HepG2 (cell line): Measurements from ENCODE around the gene ZBTB46. TPM values are rescaled to one million over a fixed set of nuclear protein-coding genes. Genes with fewer than 3 reads are reported as not detected.
A peak's percentile ranks its signal among the peaks of the same experiment; 100 is the strongest.

Source experiments
- IKZF4 ChIP-seq: sonication (generic); formaldehyde crosslinking; IDR thresholded peaks from 2 replicates; pipeline ENCODE4 v1.5.1; 2020; ENCODE audit warnings: borderline replicate concordance, mild to moderate bottlenecking, low read depth, missing genetic modification reagents; ENCODE audit errors: not compliant biosample characterization
- NFIB ChIP-seq: sonication (generic); formaldehyde crosslinking; IDR thresholded peaks from 2 replicates; pipeline ENCODE4 v1.9.0; 2021; ENCODE audit warnings: missing genetic modification reagents, mild to moderate bottlenecking, borderline replicate concordance
- RFXANK ChIP-seq: IDR thresholded peaks from 2 replicates; pipeline ENCODE4 v1.6.1; 2016
- SATB2 ChIP-seq: sonication (generic); formaldehyde crosslinking; IDR thresholded peaks from 2 replicates; pipeline ENCODE4 v1.5.0; 2020; ENCODE audit warnings: missing genetic modification reagents
- TOE1 ChIP-seq: sonication (generic); formaldehyde crosslinking; IDR thresholded peaks from 2 replicates; pipeline ENCODE4 v1.4.0; 2020; ENCODE audit warnings: mild to moderate bottlenecking, missing genetic modification reagents
- ZKSCAN1 ChIP-seq: fragments of 150-350 bp; IDR thresholded peaks from 2 replicates; pipeline ENCODE4 v1.6.1; 2014; ENCODE audit warnings: low read length
- ZNF570 ChIP-seq: sonication (generic); formaldehyde crosslinking; IDR thresholded peaks from 2 replicates; pipeline ENCODE4 v1.4.0; 2020; ENCODE audit warnings: mild to moderate bottlenecking, missing genetic modification reagents, borderline replicate concordance
- ZNF629 ChIP-seq: sonication (generic); formaldehyde crosslinking; conservative IDR thresholded peaks from 2 replicates; pipeline ENCODE4 v1.5.0; 2020; ENCODE audit warnings: missing genetic modification reagents
- ZSCAN21 ChIP-seq: sonication (generic); formaldehyde crosslinking; IDR thresholded peaks from 2 replicates; pipeline ENCODE4 v1.8.0; 2022; ENCODE audit warnings: mild to moderate bottlenecking, missing genetic modification reagents, moderate library complexity, borderline replicate concordance
- polyA plus RNA-seq, 8 experiments: library from polyadenylated mRNA; depleted of rRNA in 3 of 8; stranded (reverse) in 7 of 8; unstranded in 1 of 8; fragments of >200 nt; fragmentation: Illumina TruSeq in 4 of 8; extraction: Trizol in 4 of 8; gene quantifications; 2 replicates each; pipeline versions ENCODE4 v1.2.1 to v1.2.3, GENCODE V29; 2011 to 2016; ENCODE audit warnings: low read depth in 4 of 8, missing spikeins in 1 of 8, mixed read lengths in 1 of 8; ENCODE audit not compliant: insufficient read depth in 1 of 8
- total RNA-seq, 5 experiments: library from RNA; depleted of rRNA; stranded (reverse); fragments of >200 nt; fragmentation: Illumina TruSeq; extraction: Trizol; gene quantifications; 2 replicates each; pipeline ENCODE4 v1.2.3, GENCODE V29; 2016; ENCODE audit warnings: low read depth in 1 of 5
- TF ChIP-seq, protein P1 (sequence below): sonication (generic); formaldehyde crosslinking; IDR thresholded peaks from 2 replicates; pipeline ENCODE4 v1.9.0; 2022; ENCODE audit warnings: low read depth, missing genetic modification reagents
- TF ChIP-seq, protein P2 (sequence below): IDR thresholded peaks from 2 replicates; pipeline ENCODE4 v1.6.1; 2016
- TF ChIP-seq, protein P3 (sequence below): sonication (generic); formaldehyde crosslinking; IDR thresholded peaks from 2 replicates; pipeline ENCODE4 v1.4.0; 2020; ENCODE audit warnings: mild to moderate bottlenecking, missing genetic modification reagents, borderline replicate concordance
- TF ChIP-seq, protein P4 (sequence below): IDR thresholded peaks from 2 replicates; pipeline ENCODE4 v1.6.1; 2018; ENCODE audit warnings: missing genetic modification reagents
- TF ChIP-seq, protein P5 (sequence below): sonication (generic); formaldehyde crosslinking; IDR thresholded peaks from 2 replicates; pipeline ENCODE4 v1.5.1; 2020; ENCODE audit warnings: mild to moderate bottlenecking, moderate library complexity, missing genetic modification reagents
- TF ChIP-seq, protein P6 (sequence below): sonication (generic); formaldehyde crosslinking; IDR thresholded peaks from 2 replicates; pipeline ENCODE4 v1.9.0; 2021; ENCODE audit warnings: missing genetic modification reagents, borderline replicate concordance

Gene ZBTB46
- total and polyA plus RNA-seq, 2 of the 13 experiments (the other 11 are each of a cell fraction or from before 2014, with no cell fraction given) = 1.6 to 13.5 TPM

DNA sequence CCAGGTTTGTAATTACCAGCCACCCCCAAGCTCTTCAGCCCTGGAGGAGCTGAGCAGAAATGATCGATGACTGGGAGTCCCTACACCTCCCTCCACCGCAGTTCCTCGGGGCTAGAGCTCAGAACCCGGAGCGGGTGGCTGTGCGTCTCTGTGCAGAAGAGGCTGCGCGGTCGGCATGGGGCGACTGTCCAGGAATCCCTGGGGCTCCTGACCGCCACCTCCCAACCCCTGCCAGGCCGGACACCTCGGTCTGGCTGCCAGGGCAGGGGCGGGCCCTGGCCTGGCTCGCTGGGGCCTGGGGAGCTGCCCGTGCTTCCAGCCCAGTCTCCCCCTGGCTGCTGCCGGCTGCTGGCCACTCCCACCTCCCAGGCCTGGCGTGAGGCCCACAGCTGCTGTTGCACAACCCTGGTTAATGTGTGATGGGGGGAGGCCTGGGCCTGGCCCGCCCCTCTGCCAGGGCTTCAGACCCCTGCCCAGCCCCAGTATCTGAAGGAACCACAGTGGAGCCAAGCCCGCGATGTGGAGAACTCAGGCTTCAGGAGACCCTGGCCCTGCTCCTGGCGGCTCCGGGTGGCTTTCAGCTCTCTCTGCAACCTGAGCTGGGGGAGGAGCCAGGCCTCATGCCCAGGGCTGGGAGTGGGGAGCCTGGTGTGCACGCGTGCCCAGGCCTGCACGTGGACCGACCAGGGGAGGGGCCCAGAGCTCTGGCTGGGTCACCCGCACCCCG lies 90.3 kb downstream of the ZBTB46 start (continued):
- TF ChIP-seq, protein P1, sequence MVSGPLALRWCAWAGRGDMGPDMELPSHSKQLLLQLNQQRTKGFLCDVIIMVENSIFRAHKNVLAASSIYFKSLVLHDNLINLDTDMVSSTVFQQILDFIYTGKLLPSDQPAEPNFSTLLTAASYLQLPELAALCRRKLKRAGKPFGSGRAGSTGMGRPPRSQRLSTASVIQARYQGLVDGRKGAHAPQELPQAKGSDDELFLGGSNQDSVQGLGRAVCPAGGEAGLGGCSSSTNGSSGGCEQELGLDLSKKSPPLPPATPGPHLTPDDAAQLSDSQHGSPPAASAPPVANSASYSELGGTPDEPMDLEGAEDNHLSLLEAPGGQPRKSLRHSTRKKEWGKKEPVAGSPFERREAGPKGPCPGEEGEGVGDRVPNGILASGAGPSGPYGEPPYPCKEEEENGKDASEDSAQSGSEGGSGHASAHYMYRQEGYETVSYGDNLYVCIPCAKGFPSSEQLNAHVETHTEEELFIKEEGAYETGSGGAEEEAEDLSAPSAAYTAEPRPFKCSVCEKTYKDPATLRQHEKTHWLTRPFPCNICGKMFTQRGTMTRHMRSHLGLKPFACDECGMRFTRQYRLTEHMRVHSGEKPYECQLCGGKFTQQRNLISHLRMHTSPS (CRISPR knock-in tag) = peak; percentile 97
- TF ChIP-seq NFIB (peak; percentile 86; the same call in 1 of the 2 replicates), ZNF570 (CRISPR knock-in tag) (peak; percentile 92; the same call in 1 of the 2 replicates), IKZF4 (CRISPR knock-in tag) (peak; percentile 52), RFXANK (CRISPR knock-in tag) (peak; percentile 77; the same call in 1 of the 2 replicates), TOE1 (CRISPR knock-in tag) (peak; percentile 92), ZKSCAN1 (no peak), ZNF629 (CRISPR knock-in tag) (peak; percentile 58), SATB2 (CRISPR knock-in tag) (peak; percentile 97), ZSCAN21 (peak; percentile 89; the same call in 1 of the 2 replicates)
- TF ChIP-seq, protein P2, sequence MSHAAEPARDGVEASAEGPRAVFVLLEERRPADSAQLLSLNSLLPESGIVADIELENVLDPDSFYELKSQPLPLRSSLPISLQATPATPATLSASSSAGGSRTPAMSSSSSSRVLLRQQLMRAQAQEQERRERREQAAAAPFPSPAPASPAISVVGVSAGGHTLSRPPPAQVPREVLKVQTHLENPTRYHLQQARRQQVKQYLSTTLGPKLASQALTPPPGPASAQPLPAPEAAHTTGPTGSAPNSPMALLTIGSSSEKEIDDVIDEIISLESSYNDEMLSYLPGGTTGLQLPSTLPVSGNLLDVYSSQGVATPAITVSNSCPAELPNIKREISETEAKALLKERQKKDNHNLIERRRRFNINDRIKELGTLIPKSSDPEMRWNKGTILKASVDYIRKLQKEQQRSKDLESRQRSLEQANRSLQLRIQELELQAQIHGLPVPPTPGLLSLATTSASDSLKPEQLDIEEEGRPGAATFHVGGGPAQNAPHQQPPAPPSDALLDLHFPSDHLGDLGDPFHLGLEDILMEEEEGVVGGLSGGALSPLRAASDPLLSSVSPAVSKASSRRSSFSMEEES (CRISPR knock-in tag) = peak; percentile 90
- TF ChIP-seq, protein P3, sequence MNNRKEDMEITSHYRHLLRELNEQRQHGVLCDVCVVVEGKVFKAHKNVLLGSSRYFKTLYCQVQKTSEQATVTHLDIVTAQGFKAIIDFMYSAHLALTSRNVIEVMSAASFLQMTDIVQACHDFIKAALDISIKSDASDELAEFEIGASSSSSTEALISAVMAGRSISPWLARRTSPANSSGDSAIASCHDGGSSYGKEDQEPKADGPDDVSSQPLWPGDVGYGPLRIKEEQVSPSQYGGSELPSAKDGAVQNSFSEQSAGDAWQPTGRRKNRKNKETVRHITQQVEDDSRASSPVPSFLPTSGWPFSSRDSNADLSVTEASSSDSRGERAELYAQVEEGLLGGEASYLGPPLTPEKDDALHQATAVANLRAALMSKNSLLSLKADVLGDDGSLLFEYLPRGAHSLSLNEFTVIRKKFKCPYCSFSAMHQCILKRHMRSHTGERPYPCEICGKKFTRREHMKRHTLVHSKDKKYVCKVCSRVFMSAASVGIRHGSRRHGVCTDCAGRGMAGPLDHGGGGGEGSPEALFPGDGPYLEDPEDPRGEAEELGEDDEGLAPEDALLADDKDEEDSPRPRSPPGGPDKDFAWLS = 0 out of 2 replicates have a peak, but pooled peaks have one; percentile 8
- TF ChIP-seq, protein P4, sequence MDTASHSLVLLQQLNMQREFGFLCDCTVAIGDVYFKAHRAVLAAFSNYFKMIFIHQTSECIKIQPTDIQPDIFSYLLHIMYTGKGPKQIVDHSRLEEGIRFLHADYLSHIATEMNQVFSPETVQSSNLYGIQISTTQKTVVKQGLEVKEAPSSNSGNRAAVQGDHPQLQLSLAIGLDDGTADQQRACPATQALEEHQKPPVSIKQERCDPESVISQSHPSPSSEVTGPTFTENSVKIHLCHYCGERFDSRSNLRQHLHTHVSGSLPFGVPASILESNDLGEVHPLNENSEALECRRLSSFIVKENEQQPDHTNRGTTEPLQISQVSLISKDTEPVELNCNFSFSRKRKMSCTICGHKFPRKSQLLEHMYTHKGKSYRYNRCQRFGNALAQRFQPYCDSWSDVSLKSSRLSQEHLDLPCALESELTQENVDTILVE (CRISPR knock-in tag) = peak; percentile 98
- TF ChIP-seq, protein P5, sequence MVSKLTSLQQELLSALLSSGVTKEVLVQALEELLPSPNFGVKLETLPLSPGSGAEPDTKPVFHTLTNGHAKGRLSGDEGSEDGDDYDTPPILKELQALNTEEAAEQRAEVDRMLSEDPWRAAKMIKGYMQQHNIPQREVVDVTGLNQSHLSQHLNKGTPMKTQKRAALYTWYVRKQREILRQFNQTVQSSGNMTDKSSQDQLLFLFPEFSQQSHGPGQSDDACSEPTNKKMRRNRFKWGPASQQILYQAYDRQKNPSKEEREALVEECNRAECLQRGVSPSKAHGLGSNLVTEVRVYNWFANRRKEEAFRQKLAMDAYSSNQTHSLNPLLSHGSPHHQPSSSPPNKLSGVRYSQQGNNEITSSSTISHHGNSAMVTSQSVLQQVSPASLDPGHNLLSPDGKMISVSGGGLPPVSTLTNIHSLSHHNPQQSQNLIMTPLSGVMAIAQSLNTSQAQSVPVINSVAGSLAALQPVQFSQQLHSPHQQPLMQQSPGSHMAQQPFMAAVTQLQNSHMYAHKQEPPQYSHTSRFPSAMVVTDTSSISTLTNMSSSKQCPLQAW = peak; percentile 100
- TF ChIP-seq, protein P6, sequence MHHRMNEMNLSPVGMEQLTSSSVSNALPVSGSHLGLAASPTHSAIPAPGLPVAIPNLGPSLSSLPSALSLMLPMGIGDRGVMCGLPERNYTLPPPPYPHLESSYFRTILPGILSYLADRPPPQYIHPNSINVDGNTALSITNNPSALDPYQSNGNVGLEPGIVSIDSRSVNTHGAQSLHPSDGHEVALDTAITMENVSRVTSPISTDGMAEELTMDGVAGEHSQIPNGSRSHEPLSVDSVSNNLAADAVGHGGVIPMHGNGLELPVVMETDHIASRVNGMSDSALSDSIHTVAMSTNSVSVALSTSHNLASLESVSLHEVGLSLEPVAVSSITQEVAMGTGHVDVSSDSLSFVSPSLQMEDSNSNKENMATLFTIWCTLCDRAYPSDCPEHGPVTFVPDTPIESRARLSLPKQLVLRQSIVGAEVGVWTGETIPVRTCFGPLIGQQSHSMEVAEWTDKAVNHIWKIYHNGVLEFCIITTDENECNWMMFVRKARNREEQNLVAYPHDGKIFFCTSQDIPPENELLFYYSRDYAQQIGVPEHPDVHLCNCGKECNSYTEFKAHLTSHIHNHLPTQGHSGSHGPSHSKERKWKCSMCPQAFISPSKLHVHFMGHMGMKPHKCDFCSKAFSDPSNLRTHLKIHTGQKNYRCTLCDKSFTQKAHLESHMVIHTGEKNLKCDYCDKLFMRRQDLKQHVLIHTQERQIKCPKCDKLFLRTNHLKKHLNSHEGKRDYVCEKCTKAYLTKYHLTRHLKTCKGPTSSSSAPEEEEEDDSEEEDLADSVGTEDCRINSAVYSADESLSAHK (CRISPR knock-in tag) = no peak; the same call in 1 of the 2 replicates
